ENCODE results near the gene ASIC3.
A peak's percentile ranks its signal among the peaks of the same experiment; 100 is the strongest.

Gene ASIC3

DNA sequence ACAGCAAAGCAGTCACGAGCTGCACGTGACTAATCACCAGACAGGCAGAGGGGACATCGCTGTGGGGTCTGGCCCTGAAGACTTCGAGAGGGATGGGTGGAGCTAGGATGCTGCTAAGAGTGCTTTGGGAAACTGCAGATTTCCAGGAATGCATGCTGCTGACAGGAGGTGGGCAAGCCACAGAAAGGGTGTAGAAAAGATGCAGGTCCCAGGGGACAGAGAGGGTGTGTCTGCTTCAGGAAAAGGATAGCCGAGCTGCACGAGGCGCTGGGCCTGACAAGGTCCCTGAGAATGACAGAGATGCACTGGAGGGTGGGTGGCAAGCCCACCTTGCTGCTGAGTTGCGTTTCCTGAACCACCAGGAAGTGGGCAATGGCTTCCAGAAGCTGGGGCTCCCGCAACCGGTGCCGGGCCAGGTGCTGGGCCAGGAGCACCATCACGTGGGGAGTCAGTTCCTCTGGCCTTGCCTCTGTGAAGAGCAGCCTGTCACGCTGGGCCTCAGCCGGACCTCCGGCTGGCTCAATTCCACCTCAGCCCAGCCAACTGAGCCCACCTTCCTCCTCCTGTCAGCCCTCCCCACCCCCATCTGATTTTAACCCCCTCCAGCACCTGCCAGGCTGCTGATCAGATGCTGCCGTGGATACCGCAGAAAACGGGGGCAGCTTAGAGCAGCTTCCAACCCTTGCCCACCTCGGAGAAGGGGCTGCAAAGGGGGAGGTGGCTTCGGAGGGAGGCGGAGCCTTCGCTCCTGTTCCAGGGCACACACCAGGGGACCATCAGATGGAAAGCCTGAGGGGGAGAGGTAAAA lies 30.1 kb downstream of the ASIC3 start:
- intact Hi-C loops (cut with DNase I): no loop called here
- DNase-seq: no peak

DNA sequence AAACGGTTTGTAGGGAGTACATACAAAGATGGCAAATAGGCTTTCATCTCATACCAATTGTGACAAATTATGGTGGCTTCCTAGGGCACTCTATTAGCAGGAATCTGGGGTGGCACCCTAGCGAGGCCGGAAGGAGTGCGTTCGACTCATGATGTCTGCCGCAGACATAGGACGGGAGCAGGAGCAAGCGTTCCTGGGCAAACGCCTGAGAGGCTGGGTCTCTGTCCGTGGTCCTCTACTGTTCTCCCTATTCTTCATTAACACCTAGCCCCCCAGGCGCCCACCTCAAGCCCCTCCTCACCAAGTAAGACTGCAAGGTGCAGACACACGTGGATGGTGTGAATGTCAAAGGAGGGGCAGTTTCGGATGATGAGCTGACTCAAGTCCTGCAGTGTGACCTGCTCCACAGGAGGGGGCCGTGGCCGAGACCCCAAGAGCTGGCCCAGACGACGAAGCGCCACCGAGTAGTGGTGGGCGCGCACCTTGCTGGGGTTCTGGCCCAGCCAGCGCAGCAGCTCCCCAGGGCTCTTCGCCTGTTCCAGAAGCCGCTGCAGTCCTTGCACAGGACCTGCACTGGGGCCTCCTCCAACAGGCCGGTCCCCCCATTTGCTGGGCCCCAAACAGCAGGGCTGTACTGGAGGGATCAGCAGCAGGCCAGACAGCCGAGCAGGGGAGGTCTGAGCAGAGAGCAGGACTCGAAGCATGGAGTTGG lies 31.0 kb downstream of the ASIC3 start:
- intact Hi-C loops (cut with DNase I): no loop called here
- DNase-seq: no peak

DNA sequence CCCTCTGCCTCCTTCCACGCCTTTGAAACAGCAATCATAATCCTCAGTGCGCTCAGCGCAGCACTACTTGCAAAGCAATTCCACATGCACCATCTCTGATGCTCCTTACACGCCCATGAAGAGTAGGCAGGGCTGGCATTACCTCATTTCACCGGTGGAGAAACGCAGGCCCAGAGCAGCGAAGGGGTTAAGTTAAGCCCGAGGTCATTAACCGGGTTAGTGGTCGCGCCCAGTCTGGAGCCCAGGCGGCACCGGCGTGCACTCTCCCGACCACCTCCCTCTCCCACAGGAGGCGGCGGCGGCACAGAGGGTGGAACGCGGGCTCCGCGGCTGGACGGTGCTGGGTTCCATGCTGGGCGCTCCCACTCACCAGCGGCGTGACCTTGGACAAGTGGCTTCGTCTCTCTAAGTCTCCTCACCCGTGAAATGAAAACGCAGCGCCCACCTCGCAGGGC lies 31.8 kb downstream of the ASIC3 start:
- peak in 31 of 42 donors; percentile 18 to 77 (median 48) for DNase-seq
- intact Hi-C loops (cut with DNase I): loop anchor here (2.0 kb wide), 1 partner anchor 21 kb away; the partner anchor contains the start of gene SLC4A2

DNA sequence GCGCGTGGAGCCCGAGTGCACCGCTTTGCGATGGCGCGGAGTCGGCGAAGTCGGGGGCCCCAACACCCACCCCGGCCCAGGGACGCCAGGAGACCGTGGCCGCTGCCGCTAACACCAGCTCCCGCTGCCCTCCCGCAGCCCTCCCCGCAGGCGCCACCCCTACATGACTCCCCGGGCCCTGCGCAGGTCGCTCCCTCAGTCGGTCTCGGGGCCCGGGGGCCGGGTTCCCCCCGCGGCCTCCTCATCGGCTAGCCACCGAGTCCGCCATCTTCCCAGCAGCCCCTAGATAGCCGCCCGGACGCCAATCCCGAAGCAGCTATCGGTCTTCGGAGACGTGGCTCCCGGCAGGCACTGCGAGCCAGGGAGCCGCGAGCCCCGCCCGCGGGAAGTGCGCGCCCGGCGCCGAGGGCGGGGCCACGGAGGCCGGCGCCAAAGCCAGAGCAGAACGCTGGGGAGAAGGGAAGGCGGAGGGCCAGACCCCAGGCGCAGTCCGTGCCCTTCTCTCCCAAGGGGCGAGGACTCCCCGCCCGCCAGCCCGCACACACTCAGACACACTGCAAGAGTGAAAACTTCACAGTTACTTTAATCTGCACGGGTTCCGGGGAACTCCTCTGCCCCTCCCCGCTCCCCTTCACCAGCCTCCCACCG lies 32.3 kb downstream of the ASIC3 start, which contains the start of gene FASTK:
TSS of gene FASTK (minus strand) at position 288 of the 648 bp plus-strand sequence. CDS start at position 245, 43 bp downstream.
- peak; percentile 87 to 98 (median 96) for DNase-seq
- intact Hi-C loops (cut with DNase I): loop anchor here (2.0 kb wide), 1 partner anchor 22 kb away; the partner anchor contains the start of gene SLC4A2

DNA sequence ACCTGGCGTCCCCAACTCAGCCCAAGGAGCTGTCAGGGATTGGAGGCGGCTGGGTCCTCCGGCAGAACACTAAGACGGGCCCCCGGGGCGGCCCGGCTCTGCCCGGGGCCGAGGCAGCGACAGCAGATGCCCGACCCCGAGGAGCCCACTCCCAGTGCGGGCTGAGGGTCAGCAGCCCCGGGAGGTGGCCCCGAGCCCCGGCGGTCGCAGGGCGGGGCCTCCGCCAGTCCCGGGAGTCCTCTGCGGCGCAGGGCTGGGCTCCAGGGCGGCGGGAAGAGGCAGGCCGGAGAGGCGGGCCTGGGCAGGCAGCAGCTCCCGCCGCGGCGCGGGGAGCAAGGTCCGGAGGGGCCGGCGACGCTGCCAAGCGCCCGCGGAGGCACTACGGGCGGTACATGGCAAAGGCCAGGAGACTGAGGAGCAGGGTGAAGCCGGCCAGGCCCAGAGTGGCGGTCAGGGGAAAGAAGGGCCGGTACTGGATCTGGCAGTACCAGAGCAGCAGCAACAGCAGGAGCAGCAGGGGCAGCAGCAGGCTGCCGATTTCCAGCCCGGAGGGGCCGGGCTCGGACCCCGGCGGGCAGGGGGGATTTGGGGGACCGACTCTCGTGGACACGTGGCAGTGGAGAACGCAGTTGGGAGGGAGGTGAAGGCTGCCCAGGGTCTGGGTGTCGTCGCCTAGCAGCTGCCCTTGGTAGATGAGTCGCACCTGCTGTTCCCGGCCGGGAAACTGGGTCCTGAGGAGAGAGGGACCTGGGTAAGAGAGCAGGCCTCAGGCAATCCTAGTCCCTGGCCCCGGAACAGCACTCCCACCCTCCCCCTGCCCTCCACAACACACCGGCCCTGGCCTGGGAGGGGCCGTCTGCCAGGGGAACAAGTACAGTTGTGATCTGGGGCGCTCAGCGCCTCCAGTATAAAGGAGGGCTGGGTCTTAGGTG lies 33.1 kb downstream of the ASIC3 start:
- intact Hi-C loops (cut with DNase I): loop anchor here (2.0 kb wide), 1 partner anchor 23 kb away; the partner anchor contains the start of gene SLC4A2
- DNase-seq: no peak

DNA sequence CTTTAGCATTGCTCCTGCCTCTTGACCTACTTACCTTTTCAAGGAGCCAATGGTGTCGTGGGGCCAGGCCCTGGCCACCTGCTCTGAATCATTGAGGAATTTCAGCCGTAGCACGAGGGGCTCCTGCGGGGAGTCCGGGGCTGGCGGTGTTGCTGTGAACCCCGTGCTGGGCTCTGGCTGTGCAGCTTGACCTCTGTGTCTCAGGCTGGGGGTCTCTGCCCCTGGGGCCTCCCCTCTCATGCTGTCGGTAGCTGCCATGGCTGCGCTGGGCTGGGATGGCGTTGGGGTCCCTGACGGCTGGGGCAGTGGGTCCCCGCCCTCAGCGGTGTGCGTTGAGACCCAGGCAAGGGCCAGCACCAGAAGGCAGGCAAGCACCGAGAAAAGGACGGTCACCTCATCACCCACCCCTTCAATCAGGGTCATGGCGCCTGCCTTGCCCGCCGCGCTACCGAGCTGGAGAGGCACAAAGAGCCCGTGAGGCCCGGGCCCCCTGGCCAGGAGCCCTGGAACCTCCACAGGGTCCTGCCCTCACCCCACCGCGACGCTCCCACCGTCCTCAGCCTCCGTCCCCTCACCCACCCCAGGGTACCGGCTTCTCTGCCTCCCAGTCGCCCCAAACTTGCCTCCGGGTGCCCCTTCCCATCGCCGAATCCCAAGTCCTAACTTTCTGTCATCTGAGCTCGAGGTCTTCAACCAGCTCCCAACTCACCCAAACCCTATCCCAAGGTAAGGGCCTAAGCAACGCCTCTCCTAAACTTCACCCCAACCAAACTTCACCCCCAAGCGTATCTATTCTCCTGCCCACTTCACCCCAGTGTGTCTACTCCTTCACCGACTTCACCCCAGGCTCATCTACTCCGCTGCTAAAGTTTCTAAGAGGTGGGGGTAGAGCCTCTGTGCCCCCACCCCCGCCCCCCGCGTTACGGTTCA lies 34.1 kb downstream of the ASIC3 start:
- intact Hi-C loops (cut with DNase I): no loop called here
- no peak for DNase-seq

DNA sequence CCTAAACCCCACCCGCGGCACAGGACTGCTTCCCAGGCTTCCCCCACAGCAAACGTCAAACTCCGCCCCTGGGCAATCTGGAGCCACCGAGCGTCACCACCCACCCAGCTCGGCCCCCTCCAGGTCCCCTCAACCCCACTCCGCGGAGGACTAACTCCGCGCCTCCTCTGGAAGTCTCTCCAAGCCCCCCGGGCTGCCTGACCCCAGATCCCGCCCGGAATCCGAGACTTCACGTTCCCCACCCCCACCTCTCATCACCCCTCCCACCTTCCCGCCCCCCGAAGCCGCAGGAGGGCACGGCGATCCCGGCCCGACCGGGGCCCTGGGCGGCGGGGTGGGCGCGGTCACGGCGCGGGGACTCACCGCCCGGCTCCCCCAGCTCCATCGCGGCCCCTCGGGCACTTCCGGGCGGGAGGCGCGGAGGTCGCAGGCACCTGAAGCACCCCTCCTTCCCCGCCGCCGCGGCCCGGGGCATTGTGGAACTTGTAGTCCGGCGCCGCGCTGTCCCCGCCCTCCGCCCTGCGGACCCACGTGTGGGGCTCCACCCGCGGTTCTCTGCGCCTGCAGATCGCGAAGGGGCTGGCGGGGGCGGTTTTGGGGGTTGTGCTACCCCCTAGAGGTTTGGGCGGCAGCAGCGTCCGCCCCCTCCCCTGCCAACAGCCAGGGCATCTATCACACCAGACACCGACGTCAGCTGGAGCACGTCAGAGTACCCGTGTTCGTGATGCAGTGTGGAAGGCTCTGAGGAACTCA lies 34.9 kb downstream of the ASIC3 start, which contains the start of gene TMUB1:
TSS of gene TMUB1 (minus strand) at position 423 of the 753 bp plus-strand sequence. CDS start 930 bp downstream, outside the sequence.
- peak; percentile 66 to 94 (median 85) for DNase-seq
- intact Hi-C loops (cut with DNase I): no loop called here

DNA sequence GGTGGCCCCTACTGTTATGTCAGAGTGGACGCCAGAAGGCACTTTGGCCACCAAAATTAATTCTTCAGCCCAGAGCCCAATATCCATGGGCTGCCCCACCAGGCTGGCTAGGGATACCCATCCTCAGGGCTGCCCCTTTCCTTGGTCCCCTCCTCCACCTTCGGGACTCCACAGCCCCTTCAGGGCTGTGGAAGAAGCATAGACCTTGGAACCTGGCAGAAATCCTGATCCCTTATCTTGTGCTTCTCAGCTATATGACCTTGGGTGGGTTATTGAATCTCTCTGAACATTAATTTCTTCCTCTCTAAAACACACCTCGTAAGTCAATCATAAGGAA lies 35.5 kb downstream of the ASIC3 start:
- intact Hi-C loops (cut with DNase I): no loop called here
- DNase-seq: peak in 1 of 42 donors; percentile 20

DNA sequence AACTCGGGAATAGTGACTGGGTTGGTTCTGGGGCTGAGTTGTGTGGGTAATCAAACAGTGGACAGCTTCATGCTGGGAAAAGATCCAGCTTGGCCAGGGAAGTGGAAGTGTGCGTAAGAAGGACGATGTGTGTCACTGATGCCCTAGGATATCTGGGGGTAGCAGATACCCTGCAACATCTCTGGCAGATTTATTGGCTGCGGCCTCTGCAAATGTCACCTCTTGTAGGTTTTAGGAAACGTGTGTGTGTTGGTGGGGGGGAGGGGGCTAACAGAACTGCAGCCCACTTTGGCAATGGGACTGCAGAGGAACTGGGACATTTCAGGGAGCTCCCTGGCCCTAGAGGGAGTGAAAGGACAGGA lies 37.0 kb downstream of the ASIC3 start:
- DNase-seq: no peak
- intact Hi-C loops (cut with DNase I): no loop called here

DNA sequence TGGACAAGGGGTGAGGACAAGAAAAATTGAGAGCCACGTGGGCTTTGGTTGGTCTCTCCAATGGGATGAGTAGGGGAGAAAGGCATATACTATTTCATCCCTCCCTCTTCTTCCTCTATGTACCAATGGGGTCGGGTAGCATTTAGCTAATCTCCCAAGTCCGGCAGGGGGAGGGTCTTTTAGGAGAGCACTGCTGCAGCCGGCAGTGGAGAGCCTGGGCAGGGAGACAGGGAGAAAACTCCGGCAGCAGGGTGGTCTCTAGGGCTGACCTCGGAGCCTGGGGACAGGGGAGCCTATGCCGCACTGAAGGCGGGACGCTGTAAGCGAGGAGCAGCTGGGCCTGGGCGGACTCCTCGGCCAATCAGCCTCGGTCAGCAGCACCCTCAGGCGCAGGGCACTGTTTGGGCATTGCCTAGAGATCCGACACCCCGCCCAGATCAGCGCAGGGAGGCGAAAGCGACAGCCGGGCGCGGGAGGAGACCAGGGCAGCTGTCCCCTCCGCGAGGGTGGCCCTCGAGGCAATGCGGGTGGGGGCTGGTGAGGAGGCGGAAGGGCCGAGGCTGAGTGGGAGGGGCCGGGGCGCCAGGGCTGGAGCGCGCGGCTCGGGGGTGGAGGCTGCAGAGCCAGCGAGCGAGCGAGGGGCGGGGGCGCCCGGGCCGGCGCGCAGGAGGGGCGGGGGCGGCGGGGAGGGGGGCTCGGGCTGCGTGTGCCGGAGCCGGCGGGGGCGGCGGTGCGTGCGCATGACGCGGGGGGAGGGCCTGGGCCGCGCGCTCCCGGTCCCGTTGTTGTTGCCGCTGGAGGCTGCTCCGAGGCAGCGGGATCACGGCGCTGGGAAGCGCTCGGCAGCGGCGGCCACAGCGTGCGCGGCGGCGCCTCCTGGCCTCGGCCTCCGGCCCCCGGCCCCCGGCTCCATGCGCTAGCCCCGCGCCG lies 37.6 kb downstream of the ASIC3 start, which contains the start of gene AGAP3:
TSS of gene AGAP3 (plus strand) at position 785 of the 930 bp plus-strand sequence. CDS start 267 bp downstream, outside the sequence.
- intact Hi-C loops (cut with DNase I): no loop called here
- peak; percentile 74 to 96 (median 90) for DNase-seq

DNA sequence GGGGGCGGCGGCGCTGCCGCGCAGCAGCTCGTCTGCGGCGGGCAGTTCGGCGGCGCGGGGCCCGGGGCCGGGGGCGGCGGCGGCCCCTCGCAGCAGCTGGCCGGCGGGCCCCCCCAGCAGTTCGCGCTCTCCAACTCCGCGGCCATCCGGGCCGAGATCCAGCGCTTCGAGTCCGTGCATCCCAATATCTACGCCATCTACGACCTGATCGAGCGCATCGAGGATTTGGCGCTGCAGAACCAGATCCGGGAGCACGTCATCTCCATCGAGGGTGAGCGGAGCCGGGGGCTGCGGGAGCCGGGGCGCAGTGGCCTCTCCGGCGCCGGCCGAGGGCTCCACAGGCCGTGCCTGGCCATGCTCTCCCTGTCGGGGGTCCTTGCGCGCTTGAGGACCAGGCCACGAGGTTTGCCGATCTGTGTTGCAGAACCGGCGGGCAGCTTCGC lies 38.5 kb downstream of the ASIC3 start:
- peak in 22 of 42 donors; percentile 15 to 66 (median 40) for DNase-seq
- intact Hi-C loops (cut with DNase I): no loop called here

DNA sequence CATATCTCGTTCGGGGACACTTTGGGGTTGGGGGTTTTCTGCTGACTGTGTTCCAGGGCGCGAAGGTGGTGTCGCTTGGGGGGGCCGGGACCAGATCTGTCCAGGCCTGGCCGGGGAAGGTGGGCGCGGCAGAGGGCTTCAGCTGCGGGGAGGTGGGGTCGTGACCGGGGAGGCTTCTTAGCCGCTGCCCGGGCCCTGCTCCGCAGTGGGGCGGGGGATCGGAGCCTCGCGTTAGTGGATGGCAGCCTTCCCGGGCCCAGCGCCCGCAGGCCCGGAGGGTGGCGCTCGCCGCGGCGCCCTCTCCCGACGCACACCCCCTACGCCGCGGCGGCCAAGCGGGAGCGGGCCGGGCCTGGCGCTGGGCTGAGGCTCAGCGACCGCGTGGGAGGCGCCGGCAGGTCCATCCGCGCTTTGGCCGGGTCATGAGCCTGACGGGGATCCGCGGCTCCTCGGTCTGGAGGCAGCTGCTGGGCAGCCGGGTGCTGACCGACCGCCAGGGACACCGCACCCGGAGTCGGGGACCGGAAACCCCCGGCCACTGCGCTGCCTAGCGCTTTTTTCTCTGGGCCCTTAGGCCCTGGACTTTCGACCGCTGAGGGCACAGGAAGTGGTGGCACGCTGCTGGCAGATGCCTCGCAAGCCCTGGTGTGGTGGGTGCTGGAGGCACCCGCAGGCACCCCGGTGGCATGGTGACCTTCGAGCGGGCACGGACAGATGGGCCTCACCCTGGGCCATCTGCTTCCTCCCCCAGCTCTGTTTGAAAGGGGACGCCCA lies 39.1 kb downstream of the ASIC3 start:
- intact Hi-C loops (cut with DNase I): no loop called here
- peak in 41 of 42 donors; percentile 40 to 86 (median 72) for DNase-seq

DNA sequence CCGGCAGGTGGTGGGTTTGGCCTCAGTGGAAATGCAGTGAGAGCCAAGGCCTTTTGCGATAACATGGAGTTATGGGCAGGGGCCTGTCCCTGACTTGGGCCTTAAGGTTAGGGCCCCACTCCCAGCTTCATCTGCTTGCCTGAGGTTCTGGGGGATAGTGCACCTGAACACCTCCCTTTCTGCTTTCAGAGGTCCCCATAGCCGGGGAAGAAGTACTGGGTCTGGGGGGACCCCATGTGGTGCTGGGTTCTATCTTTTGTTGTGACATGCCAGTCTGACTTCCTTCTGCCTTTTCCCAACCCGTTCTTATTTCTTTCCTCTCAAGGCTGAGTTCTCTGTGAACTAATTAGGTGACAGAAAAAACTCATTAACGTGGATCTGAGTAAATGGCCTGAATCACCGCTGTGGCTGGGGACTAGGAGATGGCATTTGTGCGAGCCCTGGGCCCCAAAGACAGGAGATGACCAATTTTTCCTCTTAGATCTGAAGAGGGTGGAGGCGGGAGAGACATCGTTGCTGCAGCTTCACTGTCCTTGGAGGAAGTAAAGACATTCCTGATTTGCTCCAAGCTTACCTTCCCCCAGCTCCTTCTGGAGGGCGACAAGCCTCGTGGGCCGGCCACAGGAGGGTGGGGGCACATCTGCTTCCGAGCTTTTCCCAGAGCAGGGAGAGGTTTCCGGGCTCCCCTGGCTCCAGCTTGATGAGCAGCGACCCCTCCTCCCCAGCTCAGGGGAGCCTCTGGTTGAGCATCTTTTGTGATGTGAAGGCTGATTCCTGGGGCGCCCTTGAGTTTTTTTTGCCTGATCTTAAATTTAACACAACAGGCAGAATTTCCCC lies 39.9 kb downstream of the ASIC3 start:
- DNase-seq: peak in 1 of 42 donors; percentile 34
- intact Hi-C loops (cut with DNase I): no loop called here

All from head of caudate nucleus (tissue), 42 donors.